ENCODE measurements around the gene CSRNP2. TPM values are rescaled to one million over a fixed set of nuclear protein-coding genes. Genes with fewer than 3 reads are reported as not detected.

The CSRNP2 gene
- total and polyA plus RNA-seq, 2 of the 13 experiments (the other 11 are each of a cell fraction or from before 2014, with no cell fraction given) = 4.8 to 7.3 TPM

- TF ChIP-seq GMEB2 (CRISPR knock-in tag; IDR thresholded peaks at IDR 0.05; ENCODE audit: low read depth) = peak; percentile 90
- TF ChIP-seq, protein P1, sequence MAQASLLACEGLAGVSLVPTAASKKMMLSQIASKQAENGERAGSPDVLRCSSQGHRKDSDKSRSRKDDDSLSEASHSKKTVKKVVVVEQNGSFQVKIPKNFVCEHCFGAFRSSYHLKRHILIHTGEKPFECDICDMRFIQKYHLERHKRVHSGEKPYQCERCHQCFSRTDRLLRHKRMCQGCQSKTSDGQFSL (CRISPR knock-in tag; IDR thresholded peaks at IDR 0.05) = no peak
- TF ChIP-seq CHCHD3 (CRISPR knock-in tag; IDR thresholded peaks at IDR 0.05) = peak; percentile 49; the same call in 1 of the 2 replicates
- TF ChIP-seq ZSCAN21 (CRISPR knock-in tag; IDR thresholded peaks at IDR 0.05; ENCODE audit: borderline replicate concordance) = peak; percentile 76; the same call in 1 of the 2 replicates
- peak; percentile 81 for TF ChIP-seq IKZF5 (CRISPR knock-in tag; IDR thresholded peaks at IDR 0.05)
- TF ChIP-seq ISX (CRISPR knock-in tag; conservative IDR thresholded peaks at IDR 0.05) = peak; percentile 50; the same call in 1 of the 2 replicates
- TF ChIP-seq ZNF546 (CRISPR knock-in tag; conservative IDR thresholded peaks at IDR 0.05) = peak; percentile 95; the same call in 1 of the 2 replicates
- TF ChIP-seq ZNF777 (CRISPR knock-in tag; IDR thresholded peaks at IDR 0.05) = peak; percentile 49; the same call in 1 of the 2 replicates
- TF ChIP-seq GATAD2A (CRISPR knock-in tag; IDR thresholded peaks at IDR 0.05) = 0 out of 2 replicates have a peak, but pooled peaks have one; percentile 26
- TF ChIP-seq ZNF746 (CRISPR knock-in tag; IDR thresholded peaks at IDR 0.05) = no peak
- TF ChIP-seq, protein P2, sequence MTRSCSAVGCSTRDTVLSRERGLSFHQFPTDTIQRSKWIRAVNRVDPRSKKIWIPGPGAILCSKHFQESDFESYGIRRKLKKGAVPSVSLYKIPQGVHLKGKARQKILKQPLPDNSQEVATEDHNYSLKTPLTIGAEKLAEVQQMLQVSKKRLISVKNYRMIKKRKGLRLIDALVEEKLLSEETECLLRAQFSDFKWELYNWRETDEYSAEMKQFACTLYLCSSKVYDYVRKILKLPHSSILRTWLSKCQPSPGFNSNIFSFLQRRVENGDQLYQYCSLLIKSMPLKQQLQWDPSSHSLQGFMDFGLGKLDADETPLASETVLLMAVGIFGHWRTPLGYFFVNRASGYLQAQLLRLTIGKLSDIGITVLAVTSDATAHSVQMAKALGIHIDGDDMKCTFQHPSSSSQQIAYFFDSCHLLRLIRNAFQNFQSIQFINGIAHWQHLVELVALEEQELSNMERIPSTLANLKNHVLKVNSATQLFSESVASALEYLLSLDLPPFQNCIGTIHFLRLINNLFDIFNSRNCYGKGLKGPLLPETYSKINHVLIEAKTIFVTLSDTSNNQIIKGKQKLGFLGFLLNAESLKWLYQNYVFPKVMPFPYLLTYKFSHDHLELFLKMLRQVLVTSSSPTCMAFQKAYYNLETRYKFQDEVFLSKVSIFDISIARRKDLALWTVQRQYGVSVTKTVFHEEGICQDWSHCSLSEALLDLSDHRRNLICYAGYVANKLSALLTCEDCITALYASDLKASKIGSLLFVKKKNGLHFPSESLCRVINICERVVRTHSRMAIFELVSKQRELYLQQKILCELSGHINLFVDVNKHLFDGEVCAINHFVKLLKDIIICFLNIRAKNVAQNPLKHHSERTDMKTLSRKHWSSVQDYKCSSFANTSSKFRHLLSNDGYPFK (CRISPR knock-in tag; IDR thresholded peaks at IDR 0.05; ENCODE audit: borderline replicate concordance) = no peak
- TF ChIP-seq RNF2 (conservative IDR thresholded peaks at IDR 0.05; ENCODE audit: low read depth) = no peak
- TF ChIP-seq ZNF143 (CRISPR knock-in tag; IDR thresholded peaks at IDR 0.05) = peak; percentile 96
- TF ChIP-seq MTA1 (CRISPR knock-in tag; IDR thresholded peaks at IDR 0.05; ENCODE audit: borderline replicate concordance) = 0 out of 2 replicates have a peak, but pooled peaks have one; percentile 15
- TF ChIP-seq, protein P3, sequence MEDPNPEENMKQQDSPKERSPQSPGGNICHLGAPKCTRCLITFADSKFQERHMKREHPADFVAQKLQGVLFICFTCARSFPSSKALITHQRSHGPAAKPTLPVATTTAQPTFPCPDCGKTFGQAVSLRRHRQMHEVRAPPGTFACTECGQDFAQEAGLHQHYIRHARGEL (CRISPR knock-in tag; IDR thresholded peaks at IDR 0.05) = no peak
- no peak for TF ChIP-seq NBN (conservative IDR thresholded peaks at IDR 0.05)
- no peak for TF ChIP-seq ZNF468 (CRISPR knock-in tag; IDR thresholded peaks at IDR 0.05)
- TF ChIP-seq, protein P4, sequence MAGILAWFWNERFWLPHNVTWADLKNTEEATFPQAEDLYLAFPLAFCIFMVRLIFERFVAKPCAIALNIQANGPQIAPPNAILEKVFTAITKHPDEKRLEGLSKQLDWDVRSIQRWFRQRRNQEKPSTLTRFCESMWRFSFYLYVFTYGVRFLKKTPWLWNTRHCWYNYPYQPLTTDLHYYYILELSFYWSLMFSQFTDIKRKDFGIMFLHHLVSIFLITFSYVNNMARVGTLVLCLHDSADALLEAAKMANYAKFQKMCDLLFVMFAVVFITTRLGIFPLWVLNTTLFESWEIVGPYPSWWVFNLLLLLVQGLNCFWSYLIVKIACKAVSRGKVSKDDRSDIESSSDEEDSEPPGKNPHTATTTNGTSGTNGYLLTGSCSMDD (CRISPR knock-in tag; IDR thresholded peaks at IDR 0.05) = no peak
- peak; percentile 30; the same call in 1 of the 2 replicates for TF ChIP-seq JDP2 (CRISPR knock-in tag; IDR thresholded peaks at IDR 0.05; ENCODE audit: borderline replicate concordance)
- TF ChIP-seq TSC22D2 (CRISPR knock-in tag; IDR thresholded peaks at IDR 0.05; ENCODE audit: borderline replicate concordance) = no peak
- TF ChIP-seq MED1 (CRISPR knock-in tag; IDR thresholded peaks at IDR 0.05) = peak; percentile 77
- no peak for TF ChIP-seq ZNF232 (CRISPR knock-in tag; IDR thresholded peaks at IDR 0.05; ENCODE audit: borderline replicate concordance)
- no peak for TF ChIP-seq ZNF850 (CRISPR knock-in tag; conservative IDR thresholded peaks at IDR 0.05)
- TF ChIP-seq PCBP1 (IDR thresholded peaks at IDR 0.05; ENCODE audit: borderline replicate concordance, low read depth, low read length) = no peak
Measured at GRCh38 chr12:51083126-51083833, at the start of gene CSRNP2 (continued).

All from HepG2 (cell line).